Ovary (tissue), 9 donors: ENCODE data around the gene MELTF. TPM values are rescaled to one million over a fixed set of nuclear protein-coding genes. Genes with fewer than 3 reads are reported as not detected.

Experiments
- DNase-seq, 5 donors: peaks; one replicate each; pipeline ENCODE4 v3.0.0-alpha.2; 2019 to 2020
- H3K27ac ChIP-seq, 2 donors: fragments of 200-600 bp; one replicate each; pipeline versions ENCODE4 v1.5.1 to v1.8.0; 2019 to 2022
- H3K27me3 ChIP-seq: fragments of 200-600 bp; one replicate; pipeline ENCODE4 v1.8.0; 2022
- H3K36me3 ChIP-seq: fragments of 200-600 bp; sonication (generic); one replicate; pipeline ENCODE4 v1.5.1; 2019
- H3K4me1 ChIP-seq: one replicate; pipeline ENCODE4 v1.8.1; 2013; ENCODE audit warnings: mild to moderate bottlenecking, moderate library complexity; ENCODE audit not compliant: insufficient read depth
- H3K4me3 ChIP-seq: fragments of 200-600 bp; sonication (generic); one replicate; pipeline ENCODE4 v1.5.1; 2017
- H3K9me3 ChIP-seq, 2 donors: fragments of 200-600 bp in 1 of 2; sonication (generic) in 1 of 2; one replicate each; pipeline versions ENCODE4 v1.5.1 to v1.8.1; 2013 to 2019; ENCODE audit warnings: mild to moderate bottlenecking in 1 of 2, moderate library complexity in 1 of 2
- EP300 ChIP-seq: sonication (generic); formaldehyde crosslinking; IDR thresholded peaks from one replicate; pipeline ENCODE4 v1.6.1; 2017; ENCODE audit warnings: antibody characterized with exemption
- POLR2A ChIP-seq: fragments of 450-650 bp; IDR thresholded peaks from one replicate; pipeline ENCODE4 v1.6.1; 2017; ENCODE audit warnings: antibody characterized with exemption, mild to moderate bottlenecking, moderate library complexity
- WGBS, 3 donors: extraction: QIAGEN DNeasy Blood & Tissue Kit in 1 of 3; methylation state at CpG; one replicate each; pipeline versions ENCODE4 v1.1.5 to v1.1.7; 2013 to 2017; 5-methylcytosine and 5-hydroxymethylcytosine counted together
- intact Hi-C, 4 donors: fragments of 100-400 bp; cut with DNase I; formaldehyde crosslinking; loops; one replicate each; pipeline versions ENCODE4 v1.11.0 to v1.15.1; 2022 to 2023
- polyA plus RNA-seq, 2 donors: library from polyadenylated mRNA; stranded (reverse); fragments of 200-250 nt in 1 of 2; fragments of 350-450 nt in 1 of 2; fragmentation: Illumina TruSeq in 1 of 2; extraction: RNeasy Lipid Tissue Mini Kit (QIAGEN cat#74804) in 1 of 2; gene quantifications; one replicate each; pipeline ENCODE4 v1.2.3, GENCODE V29; 2013 to 2014
- total RNA-seq, 7 donors: library from RNA; depleted of rRNA in 2 of 7; stranded (reverse); fragments of >200 nt in 2 of 7; fragmentation: NEBNext Ultra II Directional in 3 of 7; extraction: Animal tissue kit (Norgen Biotek cat#: 25700) in 3 of 7; gene quantifications; one replicate each; pipeline versions ENCODE4 v1.1.0 to v1.2.4, GENCODE V29; 2016 to 2023
- TF ChIP-seq, protein P1 (sequence below), 3 donors: fragments of 450-650 bp in 2 of 3; fragments of 200-600 bp in 1 of 3; IDR thresholded peaks; one replicate each; pipeline versions ENCODE4 v1.5.1 to v1.8.0; 2016 to 2022; ENCODE audit warnings: antibody characterized with exemption in 3 of 3, mild to moderate bottlenecking in 1 of 3
- donor health status: DM: no; HTN: no; CAD: no; lungs with moderate emphysema.
- donor health status: DM: no; HTN: no; CAD: no.
- donor health status: Bipolar disorder and iron deficiency.
- donor health status: DM: yes; HTN: yes; CAD: no.
- donor health status: DM: no; HTN: no; CAD: no.
- donor health status: DM: yes; HTN: yes; CAD: no.

Gene MELTF
- total and polyA plus RNA-seq, 9 donors: 0.53 to 19.0 (median 2.0) TPM

- Histone ChIP-seq H3K4me3 (no peak overlapping the region), H3K9me3 (no peaks in the 10 kb centered on the region), H3K4me1 (no peaks in the 10 kb centered on the region), H3K36me3 (no peaks in the 10 kb centered on the region), H3K27ac (no peak overlapping the region), H3K27me3 (no peaks in the 10 kb centered on the region)
- TF ChIP-seq, protein P1, sequence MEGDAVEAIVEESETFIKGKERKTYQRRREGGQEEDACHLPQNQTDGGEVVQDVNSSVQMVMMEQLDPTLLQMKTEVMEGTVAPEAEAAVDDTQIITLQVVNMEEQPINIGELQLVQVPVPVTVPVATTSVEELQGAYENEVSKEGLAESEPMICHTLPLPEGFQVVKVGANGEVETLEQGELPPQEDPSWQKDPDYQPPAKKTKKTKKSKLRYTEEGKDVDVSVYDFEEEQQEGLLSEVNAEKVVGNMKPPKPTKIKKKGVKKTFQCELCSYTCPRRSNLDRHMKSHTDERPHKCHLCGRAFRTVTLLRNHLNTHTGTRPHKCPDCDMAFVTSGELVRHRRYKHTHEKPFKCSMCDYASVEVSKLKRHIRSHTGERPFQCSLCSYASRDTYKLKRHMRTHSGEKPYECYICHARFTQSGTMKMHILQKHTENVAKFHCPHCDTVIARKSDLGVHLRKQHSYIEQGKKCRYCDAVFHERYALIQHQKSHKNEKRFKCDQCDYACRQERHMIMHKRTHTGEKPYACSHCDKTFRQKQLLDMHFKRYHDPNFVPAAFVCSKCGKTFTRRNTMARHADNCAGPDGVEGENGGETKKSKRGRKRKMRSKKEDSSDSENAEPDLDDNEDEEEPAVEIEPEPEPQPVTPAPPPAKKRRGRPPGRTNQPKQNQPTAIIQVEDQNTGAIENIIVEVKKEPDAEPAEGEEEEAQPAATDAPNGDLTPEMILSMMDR (IDR thresholded peaks at IDR 0.05): no peak
- TF ChIP-seq POLR2A: no peak
- no peak for TF ChIP-seq EP300
- intact Hi-C loops: no loop called here
- DNase-seq: no peak
- 49 to 72% (median 53%) methylated on average over 1 of the region's 1 CpG for WGBS, 3 donors
Measured at GRCh38 chr3:196983186-196983585, 46.4 kb downstream of the MELTF start.

DNA sequence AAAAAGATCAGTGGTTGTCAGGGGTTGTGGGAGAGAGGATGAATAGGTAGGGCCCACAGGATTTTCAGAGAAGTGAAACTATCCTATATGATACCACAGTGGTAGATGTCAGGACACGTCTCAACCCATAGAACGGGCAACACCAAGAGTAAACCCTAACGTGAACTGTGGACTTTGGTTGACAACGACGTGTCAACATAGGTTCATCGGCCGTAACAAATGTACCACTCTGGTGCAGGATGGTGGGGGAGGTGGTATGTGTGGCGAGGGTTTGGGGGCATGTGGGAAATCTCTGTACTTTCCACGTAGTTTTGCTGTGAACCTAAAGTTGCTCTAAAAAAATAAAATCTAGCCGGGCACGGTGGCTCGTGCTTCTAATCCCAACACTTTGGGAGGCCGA, 48.0 kb downstream of the MELTF start:
- Histone ChIP-seq H3K27ac (no peak overlapping the region), H3K9me3 (no peaks in the 10 kb centered on the region), H3K4me3 (no peak overlapping the region), H3K4me1 (no peaks in the 10 kb centered on the region), H3K36me3 (no peaks in the 10 kb centered on the region), H3K27me3 (no peaks in the 10 kb centered on the region)
- 92 to 95% (median 94%) methylated on average over 13 of the region's 13 CpGs for WGBS, 3 donors
- peak in 1 of 5 donors; percentile 8 for DNase-seq
- intact Hi-C loops: no loop called here
- TF ChIP-seq, protein P1 (IDR thresholded peaks at IDR 0.05): no peak
- TF ChIP-seq POLR2A: no peak
- TF ChIP-seq EP300: no peak

DNA sequence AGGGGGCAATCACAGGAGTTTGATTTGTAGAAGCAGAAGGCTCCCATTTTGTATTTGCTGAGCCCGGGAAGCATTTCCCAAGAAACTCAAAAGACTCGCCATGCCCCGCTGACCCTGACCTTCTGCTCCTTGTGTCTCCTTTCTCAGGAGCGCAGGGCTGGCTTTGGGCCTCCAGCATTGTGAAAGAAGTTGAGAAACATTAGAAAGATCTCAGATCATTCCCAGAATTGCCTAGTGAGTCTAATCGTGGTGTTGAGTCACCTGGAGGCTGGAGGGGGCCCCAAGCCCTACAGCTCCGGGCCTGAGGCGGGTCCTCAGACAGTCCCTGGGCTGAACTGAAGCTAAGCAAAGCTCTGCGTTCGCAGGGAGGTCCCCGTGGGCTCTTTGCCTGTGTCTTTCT, 50.1 kb downstream of the MELTF start:
- peak in 2 of 5 donors; percentile 47 to 59 for DNase-seq
- TF ChIP-seq EP300: no peak
- TF ChIP-seq, protein P1 (IDR thresholded peaks at IDR 0.05): no peak
- TF ChIP-seq POLR2A: no peak
- no peaks in the 10 kb centered on the region for H3K4me1 ChIP-seq
- H3K27me3 ChIP-seq: no peaks in the 10 kb centered on the region
- no peaks in the 10 kb centered on the region for H3K36me3 ChIP-seq
- H3K4me3 ChIP-seq: no peak overlapping the region
- intact Hi-C loops: loop anchor here in 2 of 4 donors (10.0 kb wide), 1 partner anchor 205 kb away; no protein-coding TSS in a partner anchor
- 71 to 72% (median 72%) methylated on average over 10 of the region's 10 CpGs for WGBS, 3 donors
- H3K9me3 ChIP-seq: no peaks in the 10 kb centered on the region
- no peak overlapping the region for H3K27ac ChIP-seq

- no peak for DNase-seq
Measured at GRCh38 chr3:196976941-196977340, 52.7 kb downstream of the MELTF start.

More at GRCh38 chr3:196976941-196977340, 52.7 kb downstream of the MELTF start:
- Histone ChIP-seq H3K27me3 (no peaks in the 10 kb centered on the region), H3K9me3 (no peaks in the 10 kb centered on the region), H3K4me3 (no peak overlapping the region), H3K27ac (no peak overlapping the region), H3K36me3 (no peaks in the 10 kb centered on the region), H3K4me1 (no peaks in the 10 kb centered on the region)
- WGBS, 3 donors: 69 to 78% (median 77%) methylated on average over 11 of the region's 11 CpGs
- intact Hi-C loops: loop anchor here in 2 of 4 donors (10.0 kb wide), 1 partner anchor 208 kb away; no protein-coding TSS in a partner anchor
- TF ChIP-seq EP300 (no peak), POLR2A (no peak)
- TF ChIP-seq, protein P1 (IDR thresholded peaks at IDR 0.05): no peak
